DOHH2 (cell line): ENCODE data around the gene SLCO2A1.

ENCODE experiments used
- EZH2phosphoT487 ChIP-seq: fragments of 200-600 bp; sonication (generic); IDR thresholded peaks from 2 replicates; pipeline ENCODE4 v1.6.1; 2017; ENCODE audit warnings: borderline replicate concordance, mild to moderate bottlenecking, antibody characterized with exemption, low read length, moderate library complexity, mixed read lengths
- TF ChIP-seq, protein P1 (sequence below): fragments of 200-600 bp; sonication (generic); IDR thresholded peaks from one replicate; pipeline ENCODE4 v1.5.1; 2014; ENCODE audit warnings: antibody characterized with exemption, mild to moderate bottlenecking, low read depth, low read length; ENCODE audit not compliant: poor library complexity, severe bottlenecking

- TF ChIP-seq, protein P1, sequence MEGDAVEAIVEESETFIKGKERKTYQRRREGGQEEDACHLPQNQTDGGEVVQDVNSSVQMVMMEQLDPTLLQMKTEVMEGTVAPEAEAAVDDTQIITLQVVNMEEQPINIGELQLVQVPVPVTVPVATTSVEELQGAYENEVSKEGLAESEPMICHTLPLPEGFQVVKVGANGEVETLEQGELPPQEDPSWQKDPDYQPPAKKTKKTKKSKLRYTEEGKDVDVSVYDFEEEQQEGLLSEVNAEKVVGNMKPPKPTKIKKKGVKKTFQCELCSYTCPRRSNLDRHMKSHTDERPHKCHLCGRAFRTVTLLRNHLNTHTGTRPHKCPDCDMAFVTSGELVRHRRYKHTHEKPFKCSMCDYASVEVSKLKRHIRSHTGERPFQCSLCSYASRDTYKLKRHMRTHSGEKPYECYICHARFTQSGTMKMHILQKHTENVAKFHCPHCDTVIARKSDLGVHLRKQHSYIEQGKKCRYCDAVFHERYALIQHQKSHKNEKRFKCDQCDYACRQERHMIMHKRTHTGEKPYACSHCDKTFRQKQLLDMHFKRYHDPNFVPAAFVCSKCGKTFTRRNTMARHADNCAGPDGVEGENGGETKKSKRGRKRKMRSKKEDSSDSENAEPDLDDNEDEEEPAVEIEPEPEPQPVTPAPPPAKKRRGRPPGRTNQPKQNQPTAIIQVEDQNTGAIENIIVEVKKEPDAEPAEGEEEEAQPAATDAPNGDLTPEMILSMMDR, result no peak
- no peak for TF ChIP-seq EZH2phosphoT487
Measured at GRCh38 chr3:133997871-133998635, 31.7 kb downstream of the SLCO2A1 start.
